ENCODE data around the gene NPAS2. TPM values are rescaled to one million over a fixed set of nuclear protein-coding genes. Genes with fewer than 3 reads are reported as not detected.
A peak's percentile ranks its signal among the peaks of the same experiment; 100 is the strongest.

The NPAS2 gene
- total RNA-seq, 1 donor from 2014 or later: 8.2 TPM

GRCh38 chr2:101027852-101028251, 207.9 kb downstream of the NPAS2 start:
- no peak for TF ChIP-seq CTCF (IDR thresholded peaks at IDR 0.05; ENCODE audit: insufficient read depth, low read length, severe bottlenecking)
- Histone ChIP-seq H3K36me3 (ENCODE audit: control insufficient read depth, insufficient read depth, low read length) (peaks cover 19% of the 10 kb centered on the region), H3K4me3 (ENCODE audit: low read depth, low read length) (no peak overlapping the region), H3K27me3 (ENCODE audit: control insufficient read depth, insufficient read depth, low read length) (no peaks in the 10 kb centered on the region)
- no peak for FAIRE-seq
- DNase-seq (ENCODE audit: low read depth): no peak

GRCh38 chr2:101030866-101031554, 211.1 kb downstream of the NPAS2 start:
- FAIRE-seq (no peak), DNase-seq (ENCODE audit: low read depth) (no peak)
- no peak for TF ChIP-seq CTCF (IDR thresholded peaks at IDR 0.05; ENCODE audit: insufficient read depth, low read length, severe bottlenecking)
- no peaks in the 10 kb centered on the region for H3K27me3 ChIP-seq (ENCODE audit: control insufficient read depth, insufficient read depth, low read length)
- H3K36me3 ChIP-seq (ENCODE audit: control insufficient read depth, insufficient read depth, low read length): peaks cover 37% of the 10 kb centered on the region
- H3K4me3 ChIP-seq (ENCODE audit: low read depth, low read length): no peak overlapping the region

GRCh38 chr2:101032084-101032776, 212.3 kb downstream of the NPAS2 start:
- Histone ChIP-seq H3K27me3 (ENCODE audit: control insufficient read depth, insufficient read depth, low read length) (no peaks in the 10 kb centered on the region), H3K36me3 (ENCODE audit: control insufficient read depth, insufficient read depth, low read length) (peaks cover 40% of the 10 kb centered on the region), H3K4me3 (ENCODE audit: low read depth, low read length) (no peak overlapping the region)
- TF ChIP-seq CTCF (IDR thresholded peaks at IDR 0.05; ENCODE audit: insufficient read depth, low read length, severe bottlenecking): no peak
- DNase-seq (ENCODE audit: low read depth) (no peak), FAIRE-seq (no peak)

- FAIRE-seq (no peak), DNase-seq (ENCODE audit: low read depth) (peak; percentile 35)
- Histone ChIP-seq H3K36me3 (ENCODE audit: control insufficient read depth, insufficient read depth, low read length) (peaks cover 41% of the 10 kb centered on the region), H3K27me3 (ENCODE audit: control insufficient read depth, insufficient read depth, low read length) (no peaks in the 10 kb centered on the region), H3K4me3 (ENCODE audit: low read depth, low read length) (no peak overlapping the region)
- peak; percentile 15 for TF ChIP-seq CTCF (IDR thresholded peaks at IDR 0.05; ENCODE audit: insufficient read depth, low read length, severe bottlenecking)
These were observed 216.6 kb downstream of the NPAS2 start for GRCh38 chr2:101036562-101036961.

- no peak for TF ChIP-seq CTCF (IDR thresholded peaks at IDR 0.05; ENCODE audit: insufficient read depth, low read length, severe bottlenecking)
- Histone ChIP-seq H3K36me3 (ENCODE audit: control insufficient read depth, insufficient read depth, low read length) (peaks cover 39% of the 10 kb centered on the region), H3K27me3 (ENCODE audit: control insufficient read depth, insufficient read depth, low read length) (no peaks in the 10 kb centered on the region), H3K4me3 (ENCODE audit: low read depth, low read length) (no peak overlapping the region)
- DNase-seq (ENCODE audit: low read depth): no peak
- no peak for FAIRE-seq
These were observed 217.3 kb downstream of the NPAS2 start for GRCh38 chr2:101037161-101037755.
